ENCODE measurements around the gene MRPS9.

Gene MRPS9

GRCh38 chr2:105037572-105038382 lies at the start of gene MRPS9:
Gene MRPS9, plus strand, starts transcription at chr2:105038069. Its CDS starts 24 bp downstream, at chr2:105038093.
- H3K4me1 Mint-ChIP-seq (ENCODE audit: low read depth) = peaks cover 42% of the 10 kb centered on the region
- H3K9me3 Mint-ChIP-seq = no peaks in the 10 kb centered on the region
- peak within 1 kb of the TSS; percentile 94 for H3K27ac Mint-ChIP-seq
- no peaks in the 10 kb centered on the region for H3K27me3 Mint-ChIP-seq
- peak within 1 kb of the TSS; percentile 98 for H3K4me3 Mint-ChIP-seq
- H3K36me3 Mint-ChIP-seq (ENCODE audit: low read depth) = peaks cover 9% of the 10 kb centered on the region

GRCh38 chr2:105005181-105005951 lies 32.5 kb upstream of the MRPS9 start:
- H3K27me3 Mint-ChIP-seq = peaks cover 5% of the 10 kb centered on the region
- H3K9me3 Mint-ChIP-seq = peaks cover 30% of the 10 kb centered on the region
- H3K27ac Mint-ChIP-seq = no peak overlapping the region
- no peaks in the 10 kb centered on the region for H3K36me3 Mint-ChIP-seq (ENCODE audit: low read depth)
- no peak overlapping the region for H3K4me3 Mint-ChIP-seq
- H3K4me1 Mint-ChIP-seq (ENCODE audit: low read depth) = no peaks in the 10 kb centered on the region

- H3K9me3 Mint-ChIP-seq = peaks cover 30% of the 10 kb centered on the region
- H3K36me3 Mint-ChIP-seq (ENCODE audit: low read depth) = no peaks in the 10 kb centered on the region
- H3K4me3 Mint-ChIP-seq = no peak overlapping the region
- H3K4me1 Mint-ChIP-seq (ENCODE audit: low read depth) = no peaks in the 10 kb centered on the region
- H3K27ac Mint-ChIP-seq = no peak overlapping the region
- peaks cover 5% of the 10 kb centered on the region for H3K27me3 Mint-ChIP-seq
Measured at GRCh38 chr2:105007367-105007766, 30.5 kb upstream of the MRPS9 start.

GRCh38 chr2:105032476-105032875 lies 5.4 kb upstream of the MRPS9 start:
- H3K36me3 Mint-ChIP-seq (ENCODE audit: low read depth) = no peaks in the 10 kb centered on the region
- no peaks in the 10 kb centered on the region for H3K27me3 Mint-ChIP-seq
- no peaks in the 10 kb centered on the region for H3K9me3 Mint-ChIP-seq
- H3K27ac Mint-ChIP-seq = no peak overlapping the region
- peaks cover 14% of the 10 kb centered on the region for H3K4me1 Mint-ChIP-seq (ENCODE audit: low read depth)
- no peak overlapping the region for H3K4me3 Mint-ChIP-seq

- no peak overlapping the region for H3K27ac Mint-ChIP-seq
- no peaks in the 10 kb centered on the region for H3K36me3 Mint-ChIP-seq (ENCODE audit: low read depth)
- no peak overlapping the region for H3K4me3 Mint-ChIP-seq
- H3K27me3 Mint-ChIP-seq = no peaks in the 10 kb centered on the region
- H3K4me1 Mint-ChIP-seq (ENCODE audit: low read depth) = peaks cover 24% of the 10 kb centered on the region
- H3K9me3 Mint-ChIP-seq = no peaks in the 10 kb centered on the region
Measured at GRCh38 chr2:105034170-105034569, 3.7 kb upstream of the MRPS9 start.

GRCh38 chr2:105038383-105039061 lies 653 bp downstream of the MRPS9 start:
- H3K4me1 Mint-ChIP-seq (ENCODE audit: low read depth) = peaks cover 42% of the 10 kb centered on the region
- H3K27ac Mint-ChIP-seq = peak overlapping the region; percentile 94
- peaks cover 9% of the 10 kb centered on the region for H3K36me3 Mint-ChIP-seq (ENCODE audit: low read depth)
- no peaks in the 10 kb centered on the region for H3K27me3 Mint-ChIP-seq
- H3K9me3 Mint-ChIP-seq = no peaks in the 10 kb centered on the region
- H3K4me3 Mint-ChIP-seq = peak overlapping the region; percentile 98

GRCh38 chr2:105039559-105039958 lies 1.7 kb downstream of the MRPS9 start:
- Mint-ChIP-seq H3K36me3 (ENCODE audit: low read depth) (peaks cover 10% of the 10 kb centered on the region), H3K9me3 (no peaks in the 10 kb centered on the region), H3K27ac (no peak overlapping the region), H3K4me3 (peak overlapping the region; percentile 98), H3K27me3 (no peaks in the 10 kb centered on the region), H3K4me1 (ENCODE audit: low read depth) (peaks cover 42% of the 10 kb centered on the region)

GRCh38 chr2:105042189-105042588 lies 4.3 kb downstream of the MRPS9 start:
- Mint-ChIP-seq H3K36me3 (ENCODE audit: low read depth) (peaks cover 22% of the 10 kb centered on the region), H3K4me3 (no peak overlapping the region), H3K27ac (no peak overlapping the region), H3K27me3 (no peaks in the 10 kb centered on the region), H3K4me1 (ENCODE audit: low read depth) (peaks cover 30% of the 10 kb centered on the region), H3K9me3 (peaks cover 4% of the 10 kb centered on the region)

- H3K27ac Mint-ChIP-seq = no peak overlapping the region
- H3K27me3 Mint-ChIP-seq = no peaks in the 10 kb centered on the region
- H3K36me3 Mint-ChIP-seq (ENCODE audit: low read depth) = peaks cover 61% of the 10 kb centered on the region
- H3K4me1 Mint-ChIP-seq (ENCODE audit: low read depth) = peaks cover 13% of the 10 kb centered on the region
- peaks cover 15% of the 10 kb centered on the region for H3K9me3 Mint-ChIP-seq
- no peak overlapping the region for H3K4me3 Mint-ChIP-seq
Measured at GRCh38 chr2:105052773-105053172, 14.9 kb downstream of the MRPS9 start.

GRCh38 chr2:105055613-105056012 lies 17.7 kb downstream of the MRPS9 start:
- H3K4me1 Mint-ChIP-seq (ENCODE audit: low read depth) = peaks cover 16% of the 10 kb centered on the region
- no peak overlapping the region for H3K4me3 Mint-ChIP-seq

GRCh38 chr2:105056245-105056644 lies 18.4 kb downstream of the MRPS9 start:
- peaks cover 16% of the 10 kb centered on the region for H3K4me1 Mint-ChIP-seq (ENCODE audit: low read depth)
- H3K4me3 Mint-ChIP-seq = no peak overlapping the region
- H3K27me3 Mint-ChIP-seq = no peaks in the 10 kb centered on the region
- peaks cover 42% of the 10 kb centered on the region for H3K36me3 Mint-ChIP-seq (ENCODE audit: low read depth)
- peaks cover 2% of the 10 kb centered on the region for H3K9me3 Mint-ChIP-seq
- no peak overlapping the region for H3K27ac Mint-ChIP-seq

More at GRCh38 chr2:105055613-105056012, 17.7 kb downstream of the MRPS9 start:
- peaks cover 8% of the 10 kb centered on the region for H3K9me3 Mint-ChIP-seq
- H3K27ac Mint-ChIP-seq = no peak overlapping the region
- H3K36me3 Mint-ChIP-seq (ENCODE audit: low read depth) = peaks cover 46% of the 10 kb centered on the region
- no peaks in the 10 kb centered on the region for H3K27me3 Mint-ChIP-seq

- Mint-ChIP-seq H3K4me1 (ENCODE audit: low read depth) (peaks cover 16% of the 10 kb centered on the region), H3K9me3 (no peaks in the 10 kb centered on the region), H3K4me3 (no peak overlapping the region), H3K27ac (no peak overlapping the region), H3K36me3 (ENCODE audit: low read depth) (peaks cover 43% of the 10 kb centered on the region), H3K27me3 (no peaks in the 10 kb centered on the region)
Measured at GRCh38 chr2:105057005-105057404, 19.1 kb downstream of the MRPS9 start.

GRCh38 chr2:105061560-105061959 lies 23.7 kb downstream of the MRPS9 start:
- H3K9me3 Mint-ChIP-seq = no peaks in the 10 kb centered on the region
- peaks cover 16% of the 10 kb centered on the region for H3K4me1 Mint-ChIP-seq (ENCODE audit: low read depth)
- H3K27me3 Mint-ChIP-seq = no peaks in the 10 kb centered on the region
- no peak overlapping the region for H3K27ac Mint-ChIP-seq
- H3K4me3 Mint-ChIP-seq = no peak overlapping the region
- peaks cover 41% of the 10 kb centered on the region for H3K36me3 Mint-ChIP-seq (ENCODE audit: low read depth)

GRCh38 chr2:105062158-105062557 lies 24.3 kb downstream of the MRPS9 start:
- Mint-ChIP-seq H3K27me3 (no peaks in the 10 kb centered on the region), H3K4me1 (ENCODE audit: low read depth) (peaks cover 15% of the 10 kb centered on the region), H3K4me3 (no peak overlapping the region), H3K36me3 (ENCODE audit: low read depth) (peaks cover 47% of the 10 kb centered on the region), H3K27ac (no peak overlapping the region), H3K9me3 (no peaks in the 10 kb centered on the region)

- Mint-ChIP-seq H3K4me1 (ENCODE audit: low read depth) (peaks cover 37% of the 10 kb centered on the region), H3K27me3 (no peaks in the 10 kb centered on the region), H3K27ac (no peak overlapping the region), H3K4me3 (no peak overlapping the region), H3K36me3 (ENCODE audit: low read depth) (peaks cover 50% of the 10 kb centered on the region), H3K9me3 (no peaks in the 10 kb centered on the region)
Measured at GRCh38 chr2:105068387-105068786, 30.5 kb downstream of the MRPS9 start.
